ENCODE measurements around the gene PHACTR1. TPM values are rescaled to one million over a fixed set of nuclear protein-coding genes. Genes with fewer than 3 reads are reported as not detected.
"Not testable (repeated sequence)": the region's sequence is repeated elsewhere in the genome, so short reads cannot be mapped to it uniquely, and the experiment has no call there.

PHACTR1 gene
- polyA plus RNA-seq, 10 donors = 3.3 to 9.6 (median 5.0) TPM

GRCh38 chr6:13305288-13305687 lies 588.7 kb downstream of the PHACTR1 start:
- DNase-seq = no peak

GRCh38 chr6:13305791-13306190 lies 589.2 kb downstream of the PHACTR1 start:
- DNase-seq = no peak

- DNase-seq = no peak
These were observed 591.0 kb downstream of the PHACTR1 start for GRCh38 chr6:13307508-13307995.

GRCh38 chr6:13308332-13308731 lies 591.8 kb downstream of the PHACTR1 start:
- no peak for DNase-seq

GRCh38 chr6:13311155-13311554 lies 594.6 kb downstream of the PHACTR1 start:
- DNase-seq = no peak

GRCh38 chr6:13314806-13315205 lies 598.2 kb downstream of the PHACTR1 start:
- no peak for DNase-seq

- DNase-seq = no peak
These were observed 599.3 kb downstream of the PHACTR1 start for GRCh38 chr6:13315896-13316295.

GRCh38 chr6:13318821-13319220 lies 602.3 kb downstream of the PHACTR1 start:
- DNase-seq = no peak

GRCh38 chr6:13319891-13320564 lies 603.5 kb downstream of the PHACTR1 start:
- no peak for DNase-seq

- not testable (repeated sequence) for DNase-seq
These were observed 609.5 kb downstream of the PHACTR1 start for GRCh38 chr6:13326031-13326586.

GRCh38 chr6:13327691-13328075 lies 611.1 kb downstream of the PHACTR1 start:
- no peak for DNase-seq

- DNase-seq = peak; percentile 90 to 98 (median 93)
These were observed 611.7 kb downstream of the PHACTR1 start, which contains the start of gene TBC1D7 for GRCh38 chr6:13328076-13328874. TBC1D7 (minus strand) TSS chr6:13328537; CDS start chr6:13326898, 1,639 bp downstream.

- DNase-seq = no peak
These were observed 612.3 kb downstream of the PHACTR1 start for GRCh38 chr6:13328875-13329183.

- DNase-seq = peak in 1 of 3 donors; percentile 46
These were observed 615.2 kb downstream of the PHACTR1 start for GRCh38 chr6:13331516-13332348.

GRCh38 chr6:13332349-13332706 lies 615.8 kb downstream of the PHACTR1 start:
- DNase-seq = no peak

- DNase-seq = no peak
These were observed 618.4 kb downstream of the PHACTR1 start for GRCh38 chr6:13334953-13335352.

GRCh38 chr6:13336553-13336952 lies 620.0 kb downstream of the PHACTR1 start:
- DNase-seq = peak; percentile 86 to 91 (median 86)

- no peak for DNase-seq
These were observed 621.5 kb downstream of the PHACTR1 start for GRCh38 chr6:13338038-13338437.

Data from muscle of back (tissue), 11 donors.